Stimulated activated naive B cell treated with anti-CD40 and anti-IgM and Interleukin-4, amounts not matched to agents 10 μg/mL and 1 μg/mL and 100 μg/mL, for 72 hours (primary cell): ENCODE results near the gene ELP5.

Experiments used
- ATAC-seq, 2 donors: fragments of 150-1000 bp; cut with Tn5 transposase; replicated peaks; 2 replicates each; pipeline ENCODE4 v1.10.0; 2021; ENCODE audit warnings: moderate library complexity in 1 of 2
- DNase-seq: peaks from one replicate; pipeline ENCODE4 v3.0.0; 2021
- H3K27ac Mint-ChIP-seq: one replicate; pipeline ENCODE4 v1.8.0; 2022; ENCODE audit warnings: mild to moderate bottlenecking, mixed read lengths
- H3K27me3 Mint-ChIP-seq, 2 donors: one replicate each; pipeline ENCODE4 v1.8.0; 2022; ENCODE audit warnings: mixed read lengths in 2 of 2
- H3K36me3 Mint-ChIP-seq, 2 donors: one replicate each; pipeline ENCODE4 v1.8.0; 2022; ENCODE audit warnings: mixed read lengths in 2 of 2, mild to moderate bottlenecking in 1 of 2
- H3K4me1 Mint-ChIP-seq, 2 donors: one replicate each; pipeline ENCODE4 v1.8.0; 2022; ENCODE audit warnings: mixed read lengths in 2 of 2, mild to moderate bottlenecking in 1 of 2
- H3K4me3 Mint-ChIP-seq, 2 donors: one replicate each; pipeline ENCODE4 v1.8.0; 2022; ENCODE audit warnings: mild to moderate bottlenecking in 2 of 2, mixed read lengths in 2 of 2, moderate library complexity in 1 of 2
- H3K9me3 Mint-ChIP-seq, 2 donors: one replicate each; pipeline ENCODE4 v1.8.0; 2022; ENCODE audit warnings: mixed read lengths in 2 of 2, mild to moderate bottlenecking in 1 of 2

The ELP5 gene

DNA sequence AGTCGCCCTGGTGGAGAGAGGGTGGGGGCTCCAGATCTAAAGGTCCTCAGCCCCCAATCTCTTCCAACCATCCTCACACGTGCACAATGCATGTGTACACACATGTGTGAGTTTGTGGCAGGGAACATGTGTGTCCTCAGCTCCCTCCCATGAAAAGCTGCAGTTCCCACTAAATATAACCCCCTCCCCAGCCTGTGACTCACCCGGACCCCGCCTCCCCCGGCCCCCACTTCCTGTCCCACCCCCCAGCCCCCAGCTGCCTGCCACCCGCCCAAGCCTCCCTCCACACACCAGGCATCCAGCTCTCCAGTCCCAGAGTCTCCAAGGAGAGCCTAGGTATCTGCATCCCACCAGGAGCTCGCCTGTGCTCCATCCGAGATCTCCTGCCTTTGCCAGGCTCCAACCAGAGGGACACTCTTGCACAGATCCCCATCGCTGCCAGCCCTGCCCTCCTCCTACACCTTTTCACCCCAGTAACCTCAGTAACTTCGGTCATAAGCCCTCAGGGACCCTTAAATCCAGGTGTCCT, 36.3 kb upstream of the ELP5 start:
- Mint-ChIP-seq H3K36me3 (peaks cover 2 to 5% of the 10 kb centered on the region in 2 donors), H3K9me3 (no peaks in the 10 kb centered on the region), H3K4me3 (peak overlapping the region in 1 of 2 donors; percentile 23), H3K27ac (no peak overlapping the region), H3K4me1 (peaks cover 58 to 67% of the 10 kb centered on the region in 2 donors), H3K27me3 (peaks cover 0 to 14% of the 10 kb centered on the region in 2 donors)
- ATAC-seq (no peak), DNase-seq (no peak)

DNA sequence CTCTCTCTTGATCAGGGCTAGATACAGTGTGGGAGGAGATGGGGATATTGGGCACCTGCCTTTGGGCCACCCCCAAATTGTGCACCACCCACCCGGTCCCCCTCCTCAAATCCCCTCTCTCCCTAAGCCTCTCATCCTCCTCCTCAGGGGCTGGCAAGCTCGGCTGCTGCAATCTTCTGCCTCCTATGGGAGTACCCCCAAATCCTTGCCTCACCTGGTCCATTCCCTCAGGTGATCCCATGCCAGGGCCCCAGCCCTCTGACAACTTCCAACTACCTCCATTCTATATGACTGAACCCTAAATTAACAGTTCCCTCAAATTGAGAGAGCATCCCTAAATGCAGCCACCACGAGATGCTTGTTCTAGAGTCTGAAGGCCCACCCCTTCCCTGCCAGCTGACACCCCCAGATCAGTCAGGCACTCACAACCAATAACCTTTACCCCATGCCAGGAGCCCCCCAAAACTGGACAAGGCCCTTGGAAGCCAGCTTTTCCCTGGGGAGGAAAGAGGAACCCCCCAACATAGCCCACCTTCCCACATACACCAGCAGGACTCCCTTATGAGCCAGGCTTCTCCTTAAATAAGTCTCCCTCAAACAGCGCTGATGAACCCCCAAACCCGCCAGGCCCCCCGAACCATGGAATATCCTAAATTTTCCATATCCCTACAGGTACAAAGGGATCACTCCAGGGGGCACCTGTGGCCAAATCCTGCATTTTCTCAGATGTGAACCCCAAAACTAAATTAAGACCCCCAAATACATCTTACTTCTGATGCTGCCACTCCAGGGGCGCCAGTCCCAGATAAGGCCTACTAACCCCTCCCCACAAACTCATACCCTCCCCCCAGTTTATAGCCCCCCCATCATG, 35.5 kb upstream of the ELP5 start:
- DNase-seq (no peak), ATAC-seq (no peak)
- peaks cover 0 to 13% of the 10 kb centered on the region in 2 donors for H3K27me3 Mint-ChIP-seq

DNA sequence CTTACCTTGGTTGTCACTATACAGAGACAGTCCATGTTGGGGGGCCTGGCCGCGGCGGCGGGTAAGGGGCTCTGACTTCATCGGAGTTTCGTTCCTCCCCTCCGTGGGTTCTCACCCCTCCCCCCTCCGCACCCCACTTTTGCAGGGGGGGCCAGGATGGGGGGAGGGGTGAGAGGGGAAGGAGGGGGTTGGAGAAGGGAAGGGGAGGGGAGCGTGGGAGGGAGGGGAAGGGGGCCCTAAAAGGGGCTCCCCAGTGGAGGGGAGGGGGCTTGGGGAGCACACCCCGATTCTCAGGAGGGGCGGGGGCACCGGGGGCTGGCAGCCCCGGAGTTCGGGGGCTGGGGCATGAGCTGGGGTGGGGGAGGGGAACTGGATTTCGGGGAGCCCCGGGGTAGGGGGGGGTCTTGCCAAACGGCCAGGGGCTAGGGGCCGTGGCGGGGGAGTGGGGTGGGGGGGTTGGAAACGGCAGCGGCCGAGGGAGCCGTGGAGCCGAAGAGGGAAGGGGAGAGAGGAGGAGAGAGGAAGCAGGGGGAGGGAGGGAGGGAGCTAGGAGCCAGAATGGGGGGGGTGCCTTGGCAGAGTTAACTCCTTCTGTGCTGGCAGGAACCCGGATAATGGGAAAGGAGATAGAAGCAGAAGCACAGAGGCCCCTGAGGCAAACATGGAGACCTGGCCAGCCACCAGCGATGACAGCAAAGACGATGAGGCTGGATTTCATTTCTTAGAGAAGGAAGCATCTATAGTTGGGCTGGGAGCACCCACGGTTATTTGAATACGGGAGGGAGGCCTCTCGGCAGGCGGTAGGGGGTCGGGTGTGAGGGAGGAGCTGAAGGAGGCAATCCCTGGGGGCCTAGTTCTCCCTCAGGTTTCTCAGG, 34.7 kb upstream of the ELP5 start:
- Mint-ChIP-seq H3K4me1 (peaks cover 67 to 83% of the 10 kb centered on the region in 2 donors), H3K36me3 (peaks cover 13 to 22% of the 10 kb centered on the region in 2 donors), H3K9me3 (no peaks in the 10 kb centered on the region), H3K27me3 (peaks cover 0 to 7% of the 10 kb centered on the region in 2 donors), H3K4me3 (peak overlapping the region; percentile 62 to 68), H3K27ac (peak overlapping the region; percentile 76)
- DNase-seq, result no peak
- ATAC-seq, result no peak

More for the DNA sequence above, 35.5 kb upstream of the ELP5 start:
- no peaks in the 10 kb centered on the region for H3K9me3 Mint-ChIP-seq
- H3K4me3 Mint-ChIP-seq, result peak overlapping the region; percentile 23 to 38
- peaks cover 65 to 74% of the 10 kb centered on the region in 2 donors for H3K4me1 Mint-ChIP-seq
- no peak overlapping the region for H3K27ac Mint-ChIP-seq
- peaks cover 10 to 13% of the 10 kb centered on the region in 2 donors for H3K36me3 Mint-ChIP-seq

DNA sequence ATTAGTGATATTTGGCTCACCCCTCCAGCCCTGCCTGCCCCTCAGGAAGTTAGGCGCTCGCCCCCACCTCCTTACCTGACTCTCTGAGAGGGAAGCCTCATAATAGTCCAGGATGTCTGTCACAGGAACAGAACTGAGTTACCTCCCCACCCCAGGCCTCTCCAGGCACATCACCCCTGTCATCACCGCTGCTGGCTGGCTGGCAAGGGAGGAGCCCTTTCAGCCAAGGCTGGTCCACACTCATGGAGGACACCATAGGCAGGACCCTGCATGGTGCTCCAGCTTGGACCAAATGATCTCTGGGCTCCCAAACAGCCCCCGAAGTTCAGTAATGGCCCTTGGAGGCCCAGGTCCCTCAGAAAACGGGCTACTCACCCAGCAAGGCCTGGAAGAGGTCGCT, 33.8 kb upstream of the ELP5 start:
- Mint-ChIP-seq H3K27me3 (peaks cover 0 to 6% of the 10 kb centered on the region in 2 donors), H3K4me1 (peaks cover 67 to 85% of the 10 kb centered on the region in 2 donors), H3K36me3 (peaks cover 13 to 29% of the 10 kb centered on the region in 2 donors), H3K4me3 (peak overlapping the region in 1 of 2 donors; percentile 32), H3K27ac (peak overlapping the region; percentile 22), H3K9me3 (no peaks in the 10 kb centered on the region)
- no peak for DNase-seq
- no peak for ATAC-seq

DNA sequence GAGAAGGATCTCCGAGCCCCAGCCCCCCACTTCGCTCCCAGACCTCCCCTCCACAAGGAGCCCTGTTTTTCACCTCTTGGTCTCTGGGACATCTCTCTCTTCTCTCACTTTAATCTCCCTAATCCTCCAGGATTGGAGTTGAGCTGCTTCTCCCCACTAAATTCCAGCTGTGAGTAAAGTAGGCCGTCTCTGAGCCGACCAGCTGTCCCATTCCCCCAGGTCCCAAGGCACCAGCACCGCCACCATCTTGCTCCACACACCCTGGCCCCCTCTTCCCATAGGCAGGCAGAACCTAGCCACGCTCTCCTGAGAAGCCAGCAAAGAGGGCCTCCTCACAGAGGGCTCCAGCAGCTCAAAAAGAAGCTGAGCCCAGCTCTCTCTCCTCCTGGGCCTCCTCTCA, 33.3 kb upstream of the ELP5 start:
- H3K36me3 Mint-ChIP-seq, result peaks cover 18 to 35% of the 10 kb centered on the region in 2 donors

DNA sequence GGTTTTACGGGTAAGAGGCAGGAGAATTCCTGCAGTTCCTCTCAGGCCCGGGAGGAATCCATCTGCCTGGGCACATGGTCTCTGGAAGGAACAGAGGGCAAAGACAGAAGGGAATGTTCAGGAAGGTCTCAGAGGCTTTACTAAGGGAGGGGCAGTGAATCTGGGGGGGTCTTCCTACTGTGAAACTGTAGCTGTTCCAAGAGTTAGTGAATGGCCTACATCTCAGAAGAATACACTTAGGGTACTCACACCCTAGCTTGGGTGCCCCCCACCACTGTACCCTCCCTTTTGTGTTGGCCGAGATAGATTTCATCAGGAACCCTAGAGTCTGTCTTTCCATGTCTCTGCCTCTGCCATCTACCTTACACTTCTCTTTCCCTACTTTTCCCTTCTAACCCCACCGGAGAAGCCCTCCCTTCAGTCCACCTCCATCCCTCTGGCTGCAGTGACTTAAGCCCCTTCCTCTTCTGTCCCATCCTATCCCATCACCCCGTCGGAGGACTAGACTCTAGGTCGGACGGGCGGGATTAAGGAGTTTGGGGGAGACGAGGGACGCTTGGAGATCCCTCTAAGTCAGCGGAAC, 32.7 kb upstream of the ELP5 start:
- peaks cover 22 to 39% of the 10 kb centered on the region in 2 donors for H3K36me3 Mint-ChIP-seq
- H3K27ac Mint-ChIP-seq, result peak overlapping the region; percentile 99
- no peaks in the 10 kb centered on the region for H3K9me3 Mint-ChIP-seq
- ATAC-seq (no peak), DNase-seq (no peak)
- no peaks in the 10 kb centered on the region for H3K27me3 Mint-ChIP-seq
- H3K4me1 Mint-ChIP-seq, result peaks cover 57 to 74% of the 10 kb centered on the region in 2 donors
- H3K4me3 Mint-ChIP-seq, result peak overlapping the region; percentile 99

More for the DNA sequence above, 33.3 kb upstream of the ELP5 start:
- ATAC-seq, result no peak
- H3K4me3 Mint-ChIP-seq, result peak overlapping the region; percentile 26 to 99
- H3K27ac Mint-ChIP-seq, result peak overlapping the region; percentile 85
- peaks cover 63 to 80% of the 10 kb centered on the region in 2 donors for H3K4me1 Mint-ChIP-seq
- DNase-seq, result no peak
- no peaks in the 10 kb centered on the region for H3K9me3 Mint-ChIP-seq
- H3K27me3 Mint-ChIP-seq, result no peaks in the 10 kb centered on the region

DNA sequence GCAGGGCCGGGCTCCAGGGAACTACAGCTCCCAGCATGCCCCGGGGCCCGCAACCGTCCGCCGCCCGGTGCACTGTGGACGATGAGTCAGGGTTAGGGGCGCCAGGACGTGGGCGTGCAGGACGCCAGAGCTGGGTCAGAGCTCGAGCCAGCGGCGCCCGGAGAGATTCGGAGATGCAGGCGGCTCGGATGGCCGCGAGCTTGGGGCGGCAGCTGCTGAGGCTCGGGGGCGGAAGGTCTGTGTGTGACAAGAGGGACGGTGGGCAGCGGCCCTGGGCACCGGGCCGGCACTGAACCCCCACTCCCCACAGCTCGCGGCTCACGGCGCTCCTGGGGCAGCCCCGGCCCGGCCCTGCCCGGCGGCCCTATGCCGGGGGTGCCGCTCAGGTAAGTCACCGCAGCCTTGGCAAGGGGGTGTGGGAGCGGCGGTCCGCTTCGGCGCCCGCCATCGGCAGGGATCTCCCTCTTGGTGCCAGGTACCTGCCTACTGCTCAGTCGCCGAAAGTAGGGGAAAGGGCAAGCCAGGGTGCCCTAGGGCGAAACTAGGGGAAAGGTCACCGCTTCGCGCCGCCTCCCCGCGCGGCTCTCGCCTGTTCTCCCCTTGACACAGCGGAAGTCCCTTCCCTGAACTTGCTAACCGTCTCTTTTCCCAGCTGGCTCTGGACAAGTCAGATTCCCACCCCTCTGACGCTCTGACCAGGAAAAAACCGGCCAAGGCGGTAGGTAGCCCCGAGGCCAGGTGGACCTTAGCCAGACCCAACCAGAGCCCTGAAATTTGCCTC, 32.0 kb upstream of the ELP5 start, which contains the start of the genes ACADVL and DLG4:
ACADVL (plus strand) TSS at position 127 of the 781 bp plus-strand sequence; CDS start at position 174, 47 bp downstream.
DLG4 (minus strand) TSS at position 25 of the 781 bp plus-strand sequence.
- Mint-ChIP-seq H3K4me1 (peaks cover 50 to 67% of the 10 kb centered on the region in 2 donors), H3K27me3 (no peaks in the 10 kb centered on the region), H3K36me3 (peaks cover 25 to 43% of the 10 kb centered on the region in 2 donors), H3K27ac (peak within 1 kb of the TSS; percentile 99), H3K4me3 (peak within 1 kb of the TSS; percentile 99), H3K9me3 (no peaks in the 10 kb centered on the region)
- DNase-seq (peak; percentile 83), ATAC-seq (peak; percentile 81 to 85)

DNA sequence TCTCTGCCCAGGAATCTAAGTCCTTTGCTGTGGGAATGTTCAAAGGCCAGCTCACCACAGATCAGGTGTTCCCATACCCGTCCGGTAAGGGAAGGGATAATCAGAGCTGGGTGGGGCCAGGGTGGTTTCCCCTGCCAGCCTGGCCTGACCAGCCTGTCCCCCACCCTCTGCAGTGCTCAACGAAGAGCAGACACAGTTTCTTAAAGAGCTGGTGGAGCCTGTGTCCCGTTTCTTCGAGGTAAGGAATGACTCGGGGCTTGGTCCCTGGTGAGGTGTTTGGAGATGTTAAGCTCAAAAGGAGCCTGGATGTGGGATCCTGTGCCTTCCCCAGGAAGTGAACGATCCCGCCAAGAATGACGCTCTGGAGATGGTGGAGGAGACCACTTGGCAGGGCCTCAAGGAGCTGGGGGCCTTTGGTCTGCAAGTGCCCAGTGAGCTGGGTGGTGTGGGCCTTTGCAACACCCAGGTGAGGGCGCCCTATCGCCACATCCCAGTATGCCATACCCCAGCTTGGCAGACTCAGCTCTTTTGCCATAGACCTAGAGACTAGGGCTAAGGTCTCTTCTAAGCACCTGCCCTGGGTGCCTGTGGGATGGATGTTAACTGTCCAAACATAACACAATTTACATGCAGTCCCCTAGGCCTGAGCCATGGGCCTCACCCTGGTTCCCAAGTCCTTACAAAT, 31.3 kb upstream of the ELP5 start:
- H3K36me3 Mint-ChIP-seq, result peaks cover 27 to 43% of the 10 kb centered on the region in 2 donors
- no peaks in the 10 kb centered on the region for H3K27me3 Mint-ChIP-seq
- DNase-seq (peak; percentile 46), ATAC-seq (peak; percentile 38 to 55)
- no peaks in the 10 kb centered on the region for H3K9me3 Mint-ChIP-seq
- peaks cover 49 to 60% of the 10 kb centered on the region in 2 donors for H3K4me1 Mint-ChIP-seq
- peak overlapping the region; percentile 99 for H3K27ac Mint-ChIP-seq
- H3K4me3 Mint-ChIP-seq, result peak overlapping the region; percentile 99

DNA sequence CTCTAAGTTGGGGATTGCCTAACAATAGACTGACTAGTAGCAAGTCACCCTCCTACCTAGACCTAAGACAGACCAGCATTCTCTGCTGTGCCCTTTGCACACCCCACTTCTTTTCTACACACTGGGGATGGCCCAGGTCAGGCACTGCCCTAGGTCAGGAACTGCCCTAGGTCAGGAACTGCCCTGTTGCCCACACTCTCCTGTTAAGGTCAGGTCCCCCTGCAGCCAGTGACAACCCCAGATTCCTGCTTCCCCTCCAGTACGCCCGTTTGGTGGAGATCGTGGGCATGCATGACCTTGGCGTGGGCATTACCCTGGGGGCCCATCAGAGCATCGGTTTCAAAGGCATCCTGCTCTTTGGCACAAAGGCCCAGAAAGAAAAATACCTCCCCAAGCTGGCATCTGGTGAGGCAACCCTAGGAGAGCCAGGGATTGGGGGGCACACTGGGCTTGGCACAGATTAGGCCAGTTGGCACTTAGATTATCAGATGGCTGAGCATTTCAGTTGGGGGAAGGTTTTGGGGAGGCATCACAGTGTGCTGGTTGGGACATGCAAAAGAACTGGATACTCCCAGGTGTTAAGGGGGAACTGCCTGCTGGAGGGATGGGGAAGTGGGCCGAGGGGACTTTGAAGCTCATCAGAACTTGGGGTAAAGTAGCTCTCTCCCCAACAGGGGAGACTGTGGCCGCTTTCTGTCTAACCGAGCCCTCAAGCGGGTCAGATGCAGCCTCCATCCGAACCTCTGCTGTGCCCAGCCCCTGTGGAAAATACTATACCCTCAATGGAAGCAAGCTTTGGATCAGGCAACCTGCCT, 30.5 kb upstream of the ELP5 start:
- peaks cover 29 to 47% of the 10 kb centered on the region in 2 donors for H3K36me3 Mint-ChIP-seq
- peak overlapping the region; percentile 99 for H3K27ac Mint-ChIP-seq
- H3K9me3 Mint-ChIP-seq, result no peaks in the 10 kb centered on the region
- H3K4me3 Mint-ChIP-seq, result peak overlapping the region; percentile 99
- no peak for ATAC-seq
- DNase-seq, result no peak
- H3K27me3 Mint-ChIP-seq, result no peaks in the 10 kb centered on the region
- peaks cover 42 to 52% of the 10 kb centered on the region in 2 donors for H3K4me1 Mint-ChIP-seq

DNA sequence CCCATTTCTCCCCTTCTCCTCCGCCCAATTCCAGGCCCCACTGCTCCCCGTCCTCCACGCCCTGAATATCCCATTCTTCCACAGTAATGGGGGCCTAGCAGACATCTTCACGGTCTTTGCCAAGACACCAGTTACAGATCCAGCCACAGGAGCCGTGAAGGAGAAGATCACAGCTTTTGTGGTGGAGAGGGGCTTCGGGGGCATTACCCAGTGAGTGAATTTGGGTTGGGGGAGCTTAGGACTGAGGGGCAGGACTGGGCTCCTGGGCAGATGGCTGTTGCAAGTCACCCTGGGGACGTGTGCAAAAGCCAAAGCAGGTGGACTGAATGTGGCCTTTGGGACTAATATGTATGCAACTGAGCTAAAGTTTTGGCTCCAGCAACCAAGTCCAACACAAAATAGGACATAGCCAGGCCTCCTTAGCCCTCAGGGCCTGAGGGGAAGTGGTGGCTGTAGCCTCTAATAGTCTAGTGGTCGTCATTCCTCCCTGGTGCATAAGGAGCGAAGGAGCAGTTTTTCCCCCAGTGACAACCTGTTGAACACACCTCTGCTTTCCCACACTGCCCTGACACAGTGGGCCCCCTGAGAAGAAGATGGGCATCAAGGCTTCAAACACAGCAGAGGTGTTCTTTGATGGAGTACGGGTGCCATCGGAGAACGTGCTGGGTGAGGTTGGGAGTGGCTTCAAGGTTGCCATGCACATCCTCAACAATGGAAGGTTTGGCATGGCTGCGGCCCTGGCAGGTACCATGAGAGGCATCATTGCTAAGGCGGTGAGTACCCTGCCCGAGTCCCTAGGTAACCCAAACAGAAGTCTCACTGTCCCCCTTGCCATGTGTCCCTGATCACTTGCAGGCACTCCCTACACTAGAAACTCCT, 29.7 kb upstream of the ELP5 start:
- DNase-seq (no peak), ATAC-seq (no peak)
- H3K4me3 Mint-ChIP-seq, result peak overlapping the region in 1 of 2 donors; percentile 7
- H3K4me1 Mint-ChIP-seq, result peaks cover 38 to 48% of the 10 kb centered on the region in 2 donors
- H3K27me3 Mint-ChIP-seq, result no peaks in the 10 kb centered on the region
- H3K36me3 Mint-ChIP-seq, result peaks cover 34 to 55% of the 10 kb centered on the region in 2 donors
- peak overlapping the region; percentile 99 for H3K27ac Mint-ChIP-seq
- no peaks in the 10 kb centered on the region for H3K9me3 Mint-ChIP-seq

DNA sequence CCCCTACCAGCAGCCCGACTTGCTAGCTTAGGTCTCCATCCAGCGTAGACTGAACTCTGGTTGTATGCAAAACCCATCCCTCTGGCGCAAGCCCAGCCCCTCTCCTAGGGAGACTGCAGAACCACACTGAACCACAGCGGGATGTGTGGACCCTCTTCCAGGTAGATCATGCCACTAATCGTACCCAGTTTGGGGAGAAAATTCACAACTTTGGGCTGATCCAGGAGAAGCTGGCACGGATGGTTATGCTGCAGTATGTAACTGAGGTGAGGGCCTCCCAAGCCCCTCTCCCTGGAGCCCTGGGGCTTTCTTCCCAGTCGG, 29.1 kb upstream of the ELP5 start:
- Mint-ChIP-seq H3K9me3 (no peaks in the 10 kb centered on the region), H3K36me3 (peaks cover 38 to 59% of the 10 kb centered on the region in 2 donors), H3K27ac (no peak overlapping the region), H3K4me1 (peaks cover 35 to 45% of the 10 kb centered on the region in 2 donors), H3K27me3 (no peaks in the 10 kb centered on the region), H3K4me3 (no peak overlapping the region)
- no peak for ATAC-seq
- DNase-seq, result no peak
